ENCODE results near the gene C15orf62.

The C15orf62 gene

DNA sequence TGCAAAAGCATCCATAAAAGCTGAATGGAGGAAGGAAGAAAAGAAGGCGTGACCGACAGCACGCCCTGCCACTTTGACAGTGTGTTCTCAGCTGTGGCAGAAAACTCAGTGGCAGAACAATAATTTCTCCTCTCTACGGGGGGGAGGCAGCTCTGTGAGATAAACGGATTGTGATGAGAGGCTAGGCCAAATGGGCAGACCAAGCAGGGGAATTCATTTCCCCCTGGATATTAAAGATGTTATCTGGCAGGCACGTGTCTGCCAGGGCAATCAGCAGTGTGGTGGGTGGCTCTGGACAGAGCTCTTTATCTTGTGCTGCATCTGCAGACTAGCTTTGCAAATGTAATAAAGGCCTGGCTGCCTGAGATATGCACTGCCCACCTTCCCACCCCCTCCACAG lies 12.8 kb upstream of the C15orf62 start:
- DNase-seq, result no peak

DNA sequence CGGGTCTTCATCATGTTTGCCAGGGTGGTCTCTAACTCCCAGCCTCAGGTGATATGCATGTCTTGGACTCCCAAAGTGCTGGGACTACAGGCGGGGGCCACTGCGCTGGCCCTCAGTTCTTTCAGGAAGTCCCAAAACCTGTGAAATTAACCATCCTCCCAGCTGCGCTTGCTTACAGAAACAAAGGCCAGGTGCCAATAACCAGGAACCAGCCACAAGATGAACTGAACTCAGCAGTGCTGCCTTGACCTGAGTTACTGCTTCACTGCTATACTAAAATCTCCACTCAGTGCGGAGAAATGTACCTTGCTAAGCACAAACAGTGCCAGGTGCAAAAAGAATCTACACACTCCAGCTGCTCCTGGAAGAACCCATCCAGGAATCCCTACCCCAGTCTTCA lies 9.8 kb upstream of the C15orf62 start:
- no peak for DNase-seq

DNA sequence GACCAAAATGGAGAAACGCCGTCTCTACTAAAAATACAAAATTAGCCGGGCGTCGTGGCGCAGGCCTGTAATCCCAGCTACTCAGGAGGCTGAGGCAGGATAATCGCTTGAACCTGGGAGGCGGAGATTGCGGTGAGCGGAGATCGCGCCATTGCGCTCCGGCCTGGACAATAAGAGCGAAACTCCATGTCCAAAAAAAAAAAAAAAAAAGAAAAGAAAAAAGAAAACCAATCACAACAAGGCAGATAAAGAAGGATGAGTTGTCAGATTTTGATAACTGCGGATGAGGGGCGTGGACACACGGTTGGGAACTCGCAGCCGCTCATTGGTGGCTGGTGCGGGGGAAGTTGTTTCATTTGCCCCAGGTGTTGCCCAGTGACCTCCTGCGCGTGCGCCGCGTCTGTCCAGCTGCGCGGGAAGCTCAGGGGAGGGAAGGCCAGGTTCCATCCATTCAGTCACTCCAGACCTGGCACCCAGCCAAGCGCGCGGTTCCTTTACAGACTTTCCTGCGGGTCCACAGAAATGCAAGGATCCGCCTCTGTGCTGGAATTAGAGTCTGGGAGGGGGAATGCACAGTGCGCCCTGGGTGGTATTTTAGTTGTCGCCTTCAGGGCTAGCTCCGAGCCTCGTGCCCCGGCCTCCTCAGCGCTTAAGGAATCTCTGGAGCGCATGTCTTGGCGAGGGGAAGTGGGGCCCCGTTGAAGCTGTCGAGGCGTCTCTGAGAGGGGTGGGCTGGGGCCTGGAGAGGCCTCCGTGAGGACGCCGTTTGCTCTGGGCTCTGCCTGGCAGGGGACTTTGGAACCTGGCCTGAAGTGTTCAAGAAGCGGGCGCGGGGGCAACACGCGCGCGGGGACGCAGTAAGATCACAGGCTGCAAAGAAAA lies 6.6 kb upstream of the C15orf62 start:
- DNase-seq, result peak; percentile 31 to 39

- DNase-seq, result peak; percentile 60 to 68
These were observed 5.8 kb upstream of the C15orf62 start, which contains the start of gene GCHFR for GRCh38 chr15:40763801-40764628. GCHFR (plus strand) TSS chr15:40764068; CDS start chr15:40764181, 113 bp downstream.

- DNase-seq, result no peak
These were observed 5.1 kb upstream of the C15orf62 start for GRCh38 chr15:40764629-40765103.

DNA sequence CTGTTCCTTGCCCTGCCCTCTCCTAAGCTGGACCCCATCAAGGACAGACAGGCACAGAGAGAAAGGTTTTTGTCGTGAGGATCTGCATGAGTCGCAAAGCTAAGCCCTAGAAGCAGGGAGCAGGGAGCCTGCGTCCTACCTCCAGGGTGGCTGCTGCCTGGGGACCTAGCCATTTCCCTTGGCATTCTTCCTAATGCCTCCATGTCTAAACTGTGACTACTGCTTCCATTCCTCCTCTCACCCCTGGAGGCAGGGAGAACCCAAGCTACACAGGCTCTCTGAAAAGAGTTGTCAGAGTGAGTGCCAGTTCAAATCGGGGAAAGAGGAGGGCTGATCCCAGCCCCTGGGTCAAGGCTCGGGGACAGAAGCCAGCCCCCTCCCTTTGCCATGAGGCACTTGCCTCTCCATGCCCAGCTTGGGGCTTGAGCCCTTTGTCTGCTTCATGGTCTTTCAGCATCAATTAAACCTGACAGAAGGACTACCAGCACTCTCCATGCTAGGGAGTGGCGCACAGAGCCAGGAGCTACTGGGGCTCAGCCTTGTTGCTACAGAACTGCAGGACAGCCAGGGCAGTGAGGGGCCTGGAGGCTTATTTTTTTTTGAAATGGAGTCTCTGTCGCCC lies 3.5 kb upstream of the C15orf62 start:
- DNase-seq, result no peak

- no peak for DNase-seq
These were observed 2.6 kb upstream of the C15orf62 start for GRCh38 chr15:40766906-40767837.

- no peak for DNase-seq
These were observed 1.8 kb upstream of the C15orf62 start for GRCh38 chr15:40767838-40768500.

DNA sequence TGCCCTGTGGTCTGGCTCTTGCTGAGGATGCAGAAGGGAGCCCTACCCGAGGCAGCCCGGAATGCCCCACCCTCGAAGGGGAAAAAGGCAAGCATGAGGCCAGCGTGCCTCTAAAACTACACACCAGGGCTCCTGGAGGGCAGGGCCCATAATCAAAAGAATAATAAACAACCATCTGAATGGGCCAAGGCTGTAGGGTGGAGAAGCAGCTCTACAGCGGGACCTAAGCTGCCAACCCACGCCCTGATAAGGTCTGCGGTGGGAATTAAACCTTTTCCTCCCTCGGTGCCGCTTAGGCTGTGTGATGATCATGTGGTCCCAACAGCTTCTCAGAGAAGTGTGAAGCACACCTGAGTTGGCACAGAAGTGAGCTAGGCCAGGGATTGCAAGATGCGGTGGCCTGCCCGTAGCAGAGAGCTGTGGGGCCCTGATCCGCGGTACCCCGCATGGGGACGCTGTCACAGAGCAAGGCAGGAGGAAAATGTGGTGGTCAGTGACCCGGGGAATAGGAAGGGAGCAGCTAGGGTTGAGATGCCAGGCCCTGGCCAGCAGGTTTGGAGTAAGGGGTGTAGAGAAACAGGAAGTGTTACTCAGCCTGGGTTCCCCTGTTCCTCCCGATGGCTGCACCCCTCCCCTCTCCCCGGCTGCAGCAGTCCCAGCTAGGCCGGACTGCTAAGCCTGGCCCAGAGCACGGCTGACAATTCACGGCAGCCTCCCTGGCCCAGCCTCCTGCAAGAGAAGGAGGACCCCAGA lies 1.1 kb upstream of the C15orf62 start:
- DNase-seq, result no peak

DNA sequence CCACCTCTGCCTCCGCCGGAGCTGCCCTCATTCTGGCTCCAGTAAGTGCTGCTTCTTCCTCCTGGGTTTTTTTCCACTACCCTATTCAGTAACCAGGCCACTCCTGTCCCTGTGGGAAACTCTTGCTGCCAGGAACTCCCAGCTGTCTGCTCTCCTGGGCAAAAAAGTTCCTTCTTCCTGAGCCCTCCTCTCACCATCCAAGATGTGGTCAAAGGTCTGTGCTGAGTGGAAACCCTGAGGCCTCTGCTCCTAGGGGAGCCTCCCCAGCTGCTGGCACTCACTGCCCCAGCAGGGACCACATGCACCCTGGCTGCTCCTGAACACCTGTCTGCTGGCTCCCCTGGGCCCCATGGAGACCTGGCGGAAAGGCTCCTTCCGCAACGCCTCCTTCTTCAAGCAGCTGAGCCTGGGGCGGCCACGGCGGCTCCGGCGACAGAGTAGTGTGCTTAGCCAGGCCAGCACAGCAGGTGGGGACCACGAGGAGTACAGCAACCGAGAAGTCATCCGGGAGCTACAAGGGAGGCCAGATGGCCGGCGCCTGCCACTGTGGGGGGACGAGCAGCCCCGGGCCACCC lies 454 bp downstream of the C15orf62 start:
- no peak for DNase-seq

DNA sequence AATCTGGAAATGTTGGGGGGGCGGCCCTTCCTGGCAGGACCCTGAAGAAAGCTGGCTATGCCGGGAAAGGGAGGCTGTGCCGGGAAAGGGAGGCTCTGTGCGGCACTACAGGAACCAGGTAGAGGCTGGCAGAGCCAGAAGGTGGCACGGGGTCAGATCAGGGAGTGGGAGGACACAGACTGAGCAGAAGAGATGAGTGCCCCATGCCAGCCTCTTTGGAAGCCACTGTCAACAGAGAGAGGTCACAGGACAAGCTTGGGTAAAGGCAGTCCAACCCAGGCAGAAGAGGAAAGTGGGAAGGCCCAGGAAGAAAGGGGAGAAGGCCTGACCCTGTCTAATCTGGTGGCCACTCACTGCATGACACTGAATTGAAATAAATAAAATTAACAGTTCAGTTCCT lies 1.5 kb downstream of the C15orf62 start:
- DNase-seq, result no peak

- no peak for DNase-seq
These were observed 2.2 kb downstream of the C15orf62 start for GRCh38 chr15:40772014-40772413.

DNA sequence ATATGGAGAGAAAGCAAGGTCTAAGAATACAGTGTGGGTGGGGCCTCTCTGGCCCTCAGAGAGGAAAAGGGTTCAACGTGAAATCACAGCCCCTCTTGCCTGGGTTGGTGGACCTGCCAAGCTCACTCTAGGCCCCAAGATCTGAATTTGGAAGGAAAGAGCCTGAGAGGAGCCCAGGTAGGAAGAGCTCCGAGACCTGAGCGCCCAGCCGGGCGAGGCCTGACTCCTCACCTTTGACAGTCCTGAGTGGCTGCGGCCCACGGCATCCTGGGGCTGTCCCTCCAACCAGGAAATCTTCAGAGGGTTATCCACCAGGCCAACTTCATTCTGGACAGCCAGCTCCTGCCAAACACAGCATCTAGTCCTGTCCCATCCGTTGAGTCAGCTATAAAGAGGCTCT lies 3.7 kb downstream of the C15orf62 start:
- DNase-seq, result no peak

DNA sequence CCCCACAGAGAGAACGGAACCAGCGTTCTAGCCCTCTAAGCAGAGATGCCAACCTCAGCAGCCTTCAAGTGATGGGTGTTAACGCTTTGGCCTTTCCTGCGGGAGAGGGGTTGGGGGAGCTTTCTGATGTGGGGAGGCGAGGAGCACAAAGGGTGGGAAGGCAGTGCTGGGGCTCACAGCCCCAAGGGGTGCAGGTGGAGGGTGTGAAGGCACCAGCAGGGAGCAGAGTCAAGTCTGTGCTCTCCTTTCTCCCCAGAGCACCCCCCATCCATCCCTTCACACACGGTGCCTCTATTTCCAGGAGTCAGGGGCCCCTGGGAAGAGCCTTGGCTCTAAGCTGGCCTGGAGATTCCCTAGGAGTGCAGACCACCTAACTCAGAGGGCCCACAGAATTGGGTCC lies 4.1 kb downstream of the C15orf62 start:
- no peak for DNase-seq

DNA sequence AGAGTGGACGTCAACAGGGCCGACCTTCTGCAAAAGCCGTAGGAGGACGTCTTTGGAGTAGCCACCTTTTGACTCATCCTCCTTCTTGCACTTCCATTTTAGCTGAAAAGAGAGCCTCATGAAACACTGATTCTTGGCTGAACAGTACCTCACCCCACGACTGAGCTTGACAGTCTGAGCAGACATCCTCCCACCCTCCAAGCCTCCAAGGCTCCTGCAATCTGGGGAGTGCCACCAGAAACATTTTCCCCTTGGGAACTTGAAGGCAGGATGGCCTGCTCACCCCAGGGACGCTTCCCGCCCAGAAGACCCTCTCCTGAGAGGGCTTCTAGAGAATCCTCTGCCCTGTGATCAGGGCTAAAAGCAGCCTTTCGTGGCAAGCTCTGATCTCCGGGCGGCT lies 5.2 kb downstream of the C15orf62 start:
- DNase-seq, result no peak

DNA sequence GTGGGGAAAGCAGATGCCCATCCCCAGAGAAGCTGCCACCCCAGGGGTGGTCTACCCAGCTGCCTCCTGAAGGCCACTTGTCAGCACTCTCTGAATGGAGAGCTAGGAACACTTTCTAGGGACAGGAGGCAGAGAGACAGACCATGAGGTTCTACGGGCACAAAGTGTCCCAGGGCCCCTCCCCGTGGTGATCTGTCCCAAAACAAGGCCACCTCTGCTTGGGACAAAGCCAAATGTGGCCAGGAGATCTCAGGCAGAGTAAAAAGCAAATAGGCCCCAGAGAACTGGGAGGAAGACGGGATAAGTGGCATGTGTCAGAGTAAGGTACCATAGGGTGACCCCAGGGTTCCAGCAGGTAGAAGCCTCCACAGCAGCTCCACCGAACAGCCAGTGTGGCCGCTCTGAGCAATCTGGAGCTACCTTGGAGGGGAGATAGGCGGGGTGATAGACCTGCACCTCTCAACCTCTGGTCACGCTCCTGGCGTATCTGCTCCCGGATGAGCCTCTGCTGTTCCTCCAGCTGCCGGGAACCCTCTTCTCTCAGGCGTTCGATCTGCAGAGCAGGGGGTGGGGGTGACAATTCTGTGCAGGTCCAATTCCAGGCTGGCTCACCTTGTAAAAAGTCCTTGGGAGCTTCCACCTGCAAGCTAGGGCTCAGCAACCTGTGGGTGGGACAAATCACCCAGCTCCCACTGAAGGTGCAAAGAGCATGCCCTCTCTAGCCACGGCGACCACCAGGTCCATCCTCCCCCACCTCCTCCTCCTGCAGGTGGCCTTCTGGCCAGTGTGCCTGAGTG lies 6.2 kb downstream of the C15orf62 start:
- DNase-seq, result no peak

DNA sequence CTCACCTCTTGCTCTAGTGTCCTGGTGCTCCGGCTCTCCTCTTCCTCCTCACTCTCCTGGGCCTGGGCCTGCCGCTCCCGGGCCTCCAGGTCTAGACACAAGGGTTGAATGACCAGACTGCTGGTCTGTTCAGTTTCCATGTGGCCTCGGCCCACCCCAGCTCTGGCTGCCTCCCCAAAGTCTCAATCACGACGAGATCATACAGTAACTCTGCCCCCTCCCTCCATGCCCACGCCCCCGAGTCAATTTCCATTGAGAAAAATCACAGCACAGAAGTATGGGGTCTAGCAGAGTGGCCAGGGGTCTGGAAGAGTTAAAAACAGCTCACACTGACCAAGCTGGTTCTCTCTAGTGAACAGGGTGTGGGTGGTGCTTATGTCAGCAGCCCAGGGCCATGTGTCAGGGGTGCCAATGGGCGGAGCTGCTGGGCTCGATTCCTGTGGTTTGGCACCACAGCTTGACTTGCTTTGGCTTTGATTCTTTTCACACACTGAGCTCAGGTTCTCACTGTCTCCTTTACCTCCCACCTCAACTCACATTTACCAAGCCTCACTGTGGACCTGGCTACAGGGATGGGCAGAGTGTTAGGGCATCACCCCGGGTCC lies 6.9 kb downstream of the C15orf62 start:
- DNase-seq, result no peak

DNA sequence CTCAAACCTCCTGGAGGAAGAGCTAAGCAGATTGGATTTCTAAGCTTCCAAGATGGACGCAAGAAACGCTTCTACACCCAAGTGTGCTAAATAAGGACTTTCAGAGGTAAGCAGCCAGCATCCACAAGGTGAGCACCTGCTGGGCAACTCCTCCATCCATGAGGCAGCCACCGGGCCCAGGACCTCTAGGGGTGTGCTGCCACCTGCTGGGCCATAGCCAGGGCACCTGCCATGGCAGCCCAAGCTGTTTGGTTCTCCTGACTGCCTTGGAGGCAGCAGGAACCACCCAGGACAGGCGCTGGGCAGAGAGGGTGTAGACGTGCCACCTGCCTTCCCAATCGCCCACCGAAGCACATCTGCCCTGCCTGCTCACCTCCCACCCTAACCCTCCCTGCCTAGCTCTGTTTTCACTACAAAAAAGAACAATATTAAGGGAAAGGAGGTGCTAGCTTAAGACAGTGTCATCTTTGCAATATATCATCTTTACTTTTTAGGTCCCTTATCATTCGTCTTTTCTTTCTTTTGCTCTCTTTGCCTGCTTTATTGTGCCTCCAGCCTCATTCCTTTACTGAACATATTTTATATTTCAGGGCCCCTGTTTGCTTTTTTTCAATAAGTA lies 12.9 kb downstream of the C15orf62 start:
- DNase-seq, result peak; percentile 67 to 74

DNA sequence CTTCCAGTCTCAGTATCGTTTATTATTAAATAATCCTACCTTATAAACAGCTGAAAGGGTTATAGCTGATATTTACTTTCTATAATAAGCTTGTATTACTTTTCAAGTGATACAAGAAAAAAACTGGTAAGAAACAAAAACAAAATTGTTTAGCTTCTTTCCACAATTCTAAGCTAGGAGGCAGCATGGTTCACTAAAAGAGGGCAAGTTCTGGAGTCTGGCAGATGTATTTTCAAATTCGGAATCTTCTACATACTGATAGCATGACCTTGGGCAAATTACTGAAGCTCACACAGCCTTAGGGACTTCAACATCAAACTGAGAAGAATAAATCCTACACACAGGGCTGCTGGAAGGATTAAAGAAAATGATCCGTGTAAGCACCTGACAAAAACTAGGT lies 15.4 kb downstream of the C15orf62 start:
- DNase-seq, result no peak
